GM19238 (cell line): Measurements from ENCODE around the gene TMEM178B.
"Not testable (repeated sequence)": the region's sequence is repeated elsewhere in the genome, so short reads cannot be mapped to it uniquely, and the experiment has no call there.

ENCODE experiments used
- DNase-seq: peaks from one replicate; pipeline ENCODE4 v3.0.0; 2011; ENCODE audit warnings: low spot score; ENCODE audit not compliant: insufficient read length

TMEM178B gene

GRCh38 chr7:141184532-141185190, 110.8 kb downstream of the TMEM178B start:
- DNase-seq = no peak

- DNase-seq = no peak
These were observed 111.6 kb downstream of the TMEM178B start for GRCh38 chr7:141185369-141185967.

GRCh38 chr7:141189231-141189630, 115.4 kb downstream of the TMEM178B start:
- no peak for DNase-seq

GRCh38 chr7:141190495-141190894, 116.6 kb downstream of the TMEM178B start:
- no peak for DNase-seq

- no peak for DNase-seq
These were observed 117.4 kb downstream of the TMEM178B start for GRCh38 chr7:141191277-141191676.

- no peak for DNase-seq
These were observed 119.2 kb downstream of the TMEM178B start for GRCh38 chr7:141193066-141193465.

- DNase-seq = not testable (repeated sequence)
These were observed 121.9 kb downstream of the TMEM178B start for GRCh38 chr7:141195722-141196121.

- no peak for DNase-seq
These were observed 124.5 kb downstream of the TMEM178B start for GRCh38 chr7:141198194-141198958.

- no peak for DNase-seq
These were observed 126.6 kb downstream of the TMEM178B start for GRCh38 chr7:141200191-141201108.

- no peak for DNase-seq
These were observed 127.5 kb downstream of the TMEM178B start for GRCh38 chr7:141201145-141201885.

- no peak for DNase-seq
These were observed 128.7 kb downstream of the TMEM178B start for GRCh38 chr7:141202535-141202934.

- no peak for DNase-seq
These were observed 129.3 kb downstream of the TMEM178B start for GRCh38 chr7:141203177-141203576.

- DNase-seq = no peak
These were observed 129.7 kb downstream of the TMEM178B start for GRCh38 chr7:141203586-141203985.

GRCh38 chr7:141207661-141208060, 133.8 kb downstream of the TMEM178B start:
- DNase-seq = no peak

GRCh38 chr7:141208539-141208938, 134.7 kb downstream of the TMEM178B start:
- DNase-seq = no peak

- DNase-seq = no peak
These were observed 135.6 kb downstream of the TMEM178B start for GRCh38 chr7:141209454-141209853.

GRCh38 chr7:141210862-141211261, 137.0 kb downstream of the TMEM178B start:
- DNase-seq = no peak

- no peak for DNase-seq
These were observed 139.4 kb downstream of the TMEM178B start for GRCh38 chr7:141213226-141213625.

GRCh38 chr7:141217938-141218337, 144.1 kb downstream of the TMEM178B start:
- no peak for DNase-seq

- DNase-seq = no peak
These were observed 145.1 kb downstream of the TMEM178B start for GRCh38 chr7:141218941-141219340.
